ENCODE results near the gene IFNAR2. TPM values are rescaled to one million over a fixed set of nuclear protein-coding genes. Genes with fewer than 3 reads are reported as not detected.

IFNAR2 gene
- total RNA-seq, 4 donors from 2014 or later = 12.0 to 19.1 (median 14.7) TPM

GRCh38 chr21:33205476-33205875 is 24.3 kb upstream of the IFNAR2 start:
- no peaks in the 10 kb centered on the region for H3K9me3 ChIP-seq
- no peak for ATAC-seq
- peaks cover 0 to 13% (median 8%) of the 10 kb centered on the region in 3 donors for H3K4me1 ChIP-seq
- 80 to 89% methylated on average over 2 to 4 of the region's 5 CpGs for WGBS, 2 donors (ENCODE audit: low coverage in 1 of 2)
- no peak for TF ChIP-seq POLR2AphosphoS5 (IDR thresholded peaks at IDR 0.05)
- TF ChIP-seq CTCF (IDR thresholded peaks at IDR 0.05) = no peak
- no peak for TF ChIP-seq EP300 (IDR thresholded peaks at IDR 0.05)
- no peak for TF ChIP-seq POLR2A (IDR thresholded peaks at IDR 0.05)
- no peaks in the 10 kb centered on the region for H3K36me3 ChIP-seq
- no peak overlapping the region for H3K27ac ChIP-seq
- H3K4me3 ChIP-seq = no peak overlapping the region
- no peaks in the 10 kb centered on the region for H3K27me3 ChIP-seq

- Histone ChIP-seq H3K27me3 (no peaks in the 10 kb centered on the region), H3K9me3 (no peaks in the 10 kb centered on the region), H3K36me3 (no peaks in the 10 kb centered on the region), H3K4me1 (peaks cover 0 to 15% (median 8%) of the 10 kb centered on the region in 3 donors), H3K4me3 (no peak overlapping the region), H3K27ac (no peak overlapping the region)
- WGBS, 2 donors (ENCODE audit: low coverage in 1 of 2) = 82 to 83% methylated on average over 8 to 10 of the region's 10 CpGs
- TF ChIP-seq EP300 (IDR thresholded peaks at IDR 0.05) (no peak), CTCF (IDR thresholded peaks at IDR 0.05) (no peak), POLR2AphosphoS5 (IDR thresholded peaks at IDR 0.05) (no peak), POLR2A (IDR thresholded peaks at IDR 0.05) (no peak)
- ATAC-seq = no peak
Observed at GRCh38 chr21:33206771-33207281, 22.9 kb upstream of the IFNAR2 start.

GRCh38 chr21:33207449-33208149 is 22.1 kb upstream of the IFNAR2 start:
- Histone ChIP-seq H3K36me3 (no peaks in the 10 kb centered on the region), H3K4me1 (peaks cover 0 to 22% (median 8%) of the 10 kb centered on the region in 3 donors), H3K27me3 (no peaks in the 10 kb centered on the region), H3K27ac (no peak overlapping the region), H3K4me3 (no peak overlapping the region), H3K9me3 (no peaks in the 10 kb centered on the region)
- TF ChIP-seq EP300 (IDR thresholded peaks at IDR 0.05) (no peak), POLR2AphosphoS5 (IDR thresholded peaks at IDR 0.05) (no peak), CTCF (IDR thresholded peaks at IDR 0.05) (no peak), POLR2A (IDR thresholded peaks at IDR 0.05) (no peak)
- 67 to 80% methylated on average over 1 to 4 of the region's 4 CpGs for WGBS, 2 donors (ENCODE audit: low coverage in 1 of 2)
- ATAC-seq = no peak

GRCh38 chr21:33208534-33208933 is 21.2 kb upstream of the IFNAR2 start:
- WGBS, 2 donors (ENCODE audit: low coverage in 1 of 2) = 50 to 92% methylated on average over 1 of the region's 1 CpG
- Histone ChIP-seq H3K27me3 (no peaks in the 10 kb centered on the region), H3K27ac (no peak overlapping the region), H3K36me3 (no peaks in the 10 kb centered on the region), H3K4me1 (peaks cover 0 to 18% (median 4%) of the 10 kb centered on the region in 3 donors), H3K4me3 (no peak overlapping the region), H3K9me3 (no peaks in the 10 kb centered on the region)
- no peak for ATAC-seq
- TF ChIP-seq POLR2A (IDR thresholded peaks at IDR 0.05) = no peak
- no peak for TF ChIP-seq POLR2AphosphoS5 (IDR thresholded peaks at IDR 0.05)
- no peak for TF ChIP-seq EP300 (IDR thresholded peaks at IDR 0.05)
- TF ChIP-seq CTCF (IDR thresholded peaks at IDR 0.05) = no peak

GRCh38 chr21:33211305-33211704 is 18.4 kb upstream of the IFNAR2 start:
- peaks cover 0 to 9% (median 0%) of the 10 kb centered on the region in 3 donors for H3K4me1 ChIP-seq

More at GRCh38 chr21:33211305-33211704, 18.4 kb upstream of the IFNAR2 start:
- H3K27ac ChIP-seq = no peak overlapping the region
- no peak overlapping the region for H3K4me3 ChIP-seq
- 91 to 100% methylated on average over 3 to 7 of the region's 7 CpGs for WGBS, 2 donors (ENCODE audit: low coverage in 1 of 2)
- no peaks in the 10 kb centered on the region for H3K9me3 ChIP-seq
- TF ChIP-seq CTCF (IDR thresholded peaks at IDR 0.05) = no peak
- no peak for TF ChIP-seq POLR2AphosphoS5 (IDR thresholded peaks at IDR 0.05)
- TF ChIP-seq POLR2A (IDR thresholded peaks at IDR 0.05) = no peak
- no peak for TF ChIP-seq EP300 (IDR thresholded peaks at IDR 0.05)
- no peaks in the 10 kb centered on the region for H3K36me3 ChIP-seq
- peaks cover 9% of the 10 kb centered on the region for H3K27me3 ChIP-seq
- ATAC-seq = no peak
